HG03066 (cell line): ENCODE results near the gene NELFB.

Experiments used
- ATAC-seq: cut with Tn5 transposase; IDR thresholded peaks from one replicate; pipeline ENCODE4 v1.9.1; 2021; ENCODE audit warnings: low read depth; ENCODE audit not compliant: unreplicated experiment

The NELFB gene

GRCh38 chr9:137278721-137279711 lies 23.9 kb downstream of the NELFB start:
- no peak for ATAC-seq

GRCh38 chr9:137279741-137280473 lies 24.8 kb downstream of the NELFB start:
- no peak for ATAC-seq

- no peak for ATAC-seq
Observed at GRCh38 chr9:137280474-137281344, 25.6 kb downstream of the NELFB start.

- ATAC-seq, result no peak
Observed at GRCh38 chr9:137281345-137282116, 26.4 kb downstream of the NELFB start.

GRCh38 chr9:137286975-137287383 lies 31.9 kb downstream of the NELFB start:
- ATAC-seq, result no peak

- ATAC-seq, result no peak
Observed at GRCh38 chr9:137293094-137293481, 38.0 kb downstream of the NELFB start.

GRCh38 chr9:137293482-137294090 lies 38.5 kb downstream of the NELFB start:
- ATAC-seq, result no peak

- no peak for ATAC-seq
Observed at GRCh38 chr9:137294091-137294680, 39.1 kb downstream of the NELFB start.

- no peak for ATAC-seq
Observed at GRCh38 chr9:137294681-137295237, 39.6 kb downstream of the NELFB start.

GRCh38 chr9:137295238-137295811 lies 40.2 kb downstream of the NELFB start:
- peak; percentile 52 for ATAC-seq

- ATAC-seq, result no peak
Observed at GRCh38 chr9:137295849-137296669, 40.9 kb downstream of the NELFB start.

GRCh38 chr9:137296670-137297664 lies 41.8 kb downstream of the NELFB start:
- ATAC-seq, result no peak

- ATAC-seq, result no peak
Observed at GRCh38 chr9:137297966-137298365, 42.8 kb downstream of the NELFB start.

- no peak for ATAC-seq
Observed at GRCh38 chr9:137298401-137299202, 43.5 kb downstream of the NELFB start.

GRCh38 chr9:137299203-137299565 lies 44.1 kb downstream of the NELFB start:
- no peak for ATAC-seq

- no peak for ATAC-seq
Observed at GRCh38 chr9:137299938-137300337, 44.8 kb downstream of the NELFB start.
